ENCODE measurements around the gene GALNT10. TPM values are rescaled to one million over a fixed set of nuclear protein-coding genes. Genes with fewer than 3 reads are reported as not detected.

The GALNT10 gene
- polyA plus RNA-seq, 1 experiment, result 203 TPM

DNA sequence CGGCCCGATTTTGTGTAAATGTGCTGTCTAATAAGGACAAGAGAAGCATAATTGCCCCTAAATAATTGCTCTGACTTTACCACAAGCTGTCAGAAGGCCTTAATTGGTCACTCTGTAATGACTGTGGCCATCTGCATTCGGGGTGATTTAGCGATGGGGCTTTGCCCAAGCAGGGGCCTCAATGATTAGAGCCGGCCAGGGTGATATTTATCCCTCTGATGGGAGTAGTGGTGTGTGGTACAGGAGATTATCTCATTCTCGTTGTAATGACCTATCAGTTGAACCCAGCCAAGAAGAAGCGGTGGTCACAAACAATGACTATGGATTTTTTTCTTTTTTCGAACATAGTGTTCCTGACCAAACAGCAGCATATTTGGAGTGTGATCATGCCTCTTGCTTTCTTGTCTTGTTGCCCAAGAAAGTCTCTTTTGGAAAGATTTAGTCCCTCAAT, 183.2 kb downstream of the GALNT10 start:
- peaks cover 7% of the 10 kb centered on the region for H3K36me3 ChIP-seq (ENCODE audit: control insufficient read depth, insufficient read depth, low read length)
- H3K4me3 ChIP-seq (ENCODE audit: low read depth, low read length), result no peak overlapping the region
- ChIA-PET POLR2A (no interaction called here), CTCF (no interaction called here)
- no peak for DNase-seq (ENCODE audit: low read depth)
- H3K27me3 ChIP-seq (ENCODE audit: control insufficient read depth, insufficient read depth, low read length), result no peaks in the 10 kb centered on the region
- TF ChIP-seq, protein P1, sequence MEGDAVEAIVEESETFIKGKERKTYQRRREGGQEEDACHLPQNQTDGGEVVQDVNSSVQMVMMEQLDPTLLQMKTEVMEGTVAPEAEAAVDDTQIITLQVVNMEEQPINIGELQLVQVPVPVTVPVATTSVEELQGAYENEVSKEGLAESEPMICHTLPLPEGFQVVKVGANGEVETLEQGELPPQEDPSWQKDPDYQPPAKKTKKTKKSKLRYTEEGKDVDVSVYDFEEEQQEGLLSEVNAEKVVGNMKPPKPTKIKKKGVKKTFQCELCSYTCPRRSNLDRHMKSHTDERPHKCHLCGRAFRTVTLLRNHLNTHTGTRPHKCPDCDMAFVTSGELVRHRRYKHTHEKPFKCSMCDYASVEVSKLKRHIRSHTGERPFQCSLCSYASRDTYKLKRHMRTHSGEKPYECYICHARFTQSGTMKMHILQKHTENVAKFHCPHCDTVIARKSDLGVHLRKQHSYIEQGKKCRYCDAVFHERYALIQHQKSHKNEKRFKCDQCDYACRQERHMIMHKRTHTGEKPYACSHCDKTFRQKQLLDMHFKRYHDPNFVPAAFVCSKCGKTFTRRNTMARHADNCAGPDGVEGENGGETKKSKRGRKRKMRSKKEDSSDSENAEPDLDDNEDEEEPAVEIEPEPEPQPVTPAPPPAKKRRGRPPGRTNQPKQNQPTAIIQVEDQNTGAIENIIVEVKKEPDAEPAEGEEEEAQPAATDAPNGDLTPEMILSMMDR (IDR thresholded peaks at IDR 0.05; ENCODE audit: insufficient read depth, low read depth, low read length), result no peak

DNA sequence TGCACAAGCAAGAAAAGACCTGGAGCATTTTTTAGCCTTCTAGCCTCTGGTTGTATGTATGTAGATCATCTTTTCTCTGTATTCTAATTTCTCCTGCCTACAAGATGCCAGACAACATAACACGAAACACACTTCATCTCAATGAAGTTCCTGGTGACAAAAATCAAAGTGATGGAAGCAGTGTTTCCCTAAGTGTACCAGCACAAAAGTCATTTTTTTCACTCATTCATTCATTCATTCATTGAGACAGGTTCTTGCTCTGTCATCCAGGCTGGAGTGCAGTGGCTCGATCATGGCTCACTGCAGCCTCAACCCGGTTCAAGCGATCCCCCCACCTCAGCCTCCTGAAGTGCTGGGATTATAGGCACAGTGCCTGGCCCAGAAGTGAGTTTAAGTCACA, 183.7 kb downstream of the GALNT10 start:
- no peaks in the 10 kb centered on the region for H3K27me3 ChIP-seq (ENCODE audit: control insufficient read depth, insufficient read depth, low read length)
- CTCF ChIA-PET, result interaction anchor here (1.1 to 1.3 kb wide), 2 partner anchors 23 to 31 kb away, joined by 3 to 4 read pairs; no protein-coding TSS in a partner anchor
- TF ChIP-seq, protein P1 (IDR thresholded peaks at IDR 0.05; ENCODE audit: insufficient read depth, low read depth, low read length), result no peak
- POLR2A ChIA-PET, result no interaction called here
- H3K36me3 ChIP-seq (ENCODE audit: control insufficient read depth, insufficient read depth, low read length), result peaks cover 7% of the 10 kb centered on the region
- no peak for DNase-seq (ENCODE audit: low read depth)
- H3K4me3 ChIP-seq (ENCODE audit: low read depth, low read length), result no peak overlapping the region

- H3K27me3 ChIP-seq (ENCODE audit: control insufficient read depth, insufficient read depth, low read length), result no peaks in the 10 kb centered on the region
- no peak overlapping the region for H3K4me3 ChIP-seq (ENCODE audit: low read depth, low read length)
- peaks cover 12% of the 10 kb centered on the region for H3K36me3 ChIP-seq (ENCODE audit: control insufficient read depth, insufficient read depth, low read length)
- no peak for DNase-seq (ENCODE audit: low read depth)
- TF ChIP-seq, protein P1 (IDR thresholded peaks at IDR 0.05; ENCODE audit: insufficient read depth, low read depth, low read length), result no peak
- ChIA-PET CTCF (interaction anchor here (1.1 to 1.3 kb wide), 2 partner anchors 22 to 30 kb away, joined by 3 to 4 read pairs; no protein-coding TSS in a partner anchor), POLR2A (no interaction called here)
Measured at GRCh38 chr5:154375329-154376008, 184.9 kb downstream of the GALNT10 start.

GRCh38 chr5:154376481-154376880, 185.9 kb downstream of the GALNT10 start:
- TF ChIP-seq, protein P1 (IDR thresholded peaks at IDR 0.05; ENCODE audit: insufficient read depth, low read depth, low read length), result no peak
- POLR2A ChIA-PET, result no interaction called here
- no peak for DNase-seq (ENCODE audit: low read depth)
- Histone ChIP-seq H3K27me3 (ENCODE audit: control insufficient read depth, insufficient read depth, low read length) (no peaks in the 10 kb centered on the region), H3K36me3 (ENCODE audit: control insufficient read depth, insufficient read depth, low read length) (peaks cover 14% of the 10 kb centered on the region), H3K4me3 (ENCODE audit: low read depth, low read length) (no peak overlapping the region)
- CTCF ChIA-PET, result no interaction called here

GRCh38 chr5:154377754-154378533, 187.4 kb downstream of the GALNT10 start:
- no peak for DNase-seq (ENCODE audit: low read depth)
- Histone ChIP-seq H3K4me3 (ENCODE audit: low read depth, low read length) (no peak overlapping the region), H3K36me3 (ENCODE audit: control insufficient read depth, insufficient read depth, low read length) (peaks cover 15% of the 10 kb centered on the region), H3K27me3 (ENCODE audit: control insufficient read depth, insufficient read depth, low read length) (no peaks in the 10 kb centered on the region)
- TF ChIP-seq, protein P1 (IDR thresholded peaks at IDR 0.05; ENCODE audit: insufficient read depth, low read depth, low read length), result no peak
- ChIA-PET POLR2A (no interaction called here), CTCF (no interaction called here)
